Measurements from ENCODE around the gene ZNF821.

GRCh38 chr16:71930013-71930563, 46.1 kb upstream of the ZNF821 start:
- TF ChIP-seq POLR2A (IDR thresholded peaks at IDR 0.05): no peak
- no peak for TF ChIP-seq CTCF (IDR thresholded peaks at IDR 0.05)
- TF ChIP-seq POLR2AphosphoS5 (IDR thresholded peaks at IDR 0.05; ENCODE audit: insufficient read depth in 1 of 2, low read depth in 1 of 2): no peak

Measured in vagina (tissue), 2 donors.